GM23338 (cell line): ENCODE measurements around the gene KCNJ10. TPM values are rescaled to one million over a fixed set of nuclear protein-coding genes. Genes with fewer than 3 reads are reported as not detected.

Experiments used
- ATAC-seq: fragments of 200-7000 bp; cut with Tn5 transposase; 3 replicates; pipeline ENCODE4 v1.9.1; 2020
- DNase-seq: peaks from one replicate; pipeline ENCODE4 v3.0.0-alpha.2; 2015; ENCODE audit warnings: low spot score
- H2AFZ ChIP-seq: fragments of 200-600 bp; sonication (generic); 2 replicates; pipeline ENCODE4 v1.8.0; 2016; ENCODE audit warnings: antibody characterized with exemption, mild to moderate bottlenecking, moderate library complexity
- H3F3A ChIP-seq: fragments of 200-600 bp; sonication (generic); replicated peaks from 2 replicates; pipeline ENCODE4 v1.8.0; 2017; ENCODE audit warnings: antibody characterized with exemption, mixed run types, low read depth
- H3K27ac ChIP-seq: fragments of 200-600 bp; sonication (generic); 2 replicates; pipeline ENCODE4 v1.6.1; 2016; ENCODE audit warnings: low read depth
- H3K27me3 ChIP-seq: fragments of 200-600 bp; sonication (generic); 2 replicates; pipeline ENCODE4 v1.8.0; 2016; ENCODE audit warnings: mild to moderate bottlenecking, mixed run types, moderate library complexity; ENCODE audit not compliant: insufficient read depth
- H3K36me3 ChIP-seq: fragments of 200-600 bp; sonication (generic); 2 replicates; pipeline ENCODE4 v1.8.0; 2016; ENCODE audit warnings: mild to moderate bottlenecking; ENCODE audit not compliant: insufficient read depth
- H3K4me1 ChIP-seq: fragments of 200-600 bp; sonication (generic); 2 replicates; pipeline ENCODE4 v1.8.0; 2016; ENCODE audit warnings: mild to moderate bottlenecking, moderate library complexity; ENCODE audit not compliant: insufficient read depth
- H3K4me2 ChIP-seq: fragments of 200-600 bp; sonication (generic); 2 replicates; pipeline ENCODE4 v1.7.1; 2017; ENCODE audit warnings: mixed run types
- H3K4me3 ChIP-seq: fragments of 200-600 bp; sonication (generic); 2 replicates; pipeline ENCODE4 v1.6.1; 2016; ENCODE audit warnings: mixed run types
- H3K79me2 ChIP-seq: fragments of 200-600 bp; sonication (generic); replicated peaks from 2 replicates; pipeline ENCODE4 v1.8.0; 2017; ENCODE audit warnings: mild to moderate bottlenecking; ENCODE audit not compliant: insufficient read depth
- H3K9me2 ChIP-seq: fragments of 200-600 bp; sonication (generic); 2 replicates; pipeline ENCODE4 v1.8.0; 2017; ENCODE audit not compliant: insufficient read depth
- H4K20me1 ChIP-seq: fragments of 200-600 bp; sonication (generic); replicated peaks from 2 replicates; pipeline ENCODE4 v1.8.0; 2017; ENCODE audit warnings: mild to moderate bottlenecking; ENCODE audit not compliant: insufficient read depth
- H3K27ac Mint-ChIP-seq: 2 replicates; pipeline ENCODE4 v1.8.0; 2020; ENCODE audit warnings: inconsistent platforms, mild to moderate bottlenecking, moderate library complexity, mixed read lengths
- H3K27me3 Mint-ChIP-seq: 3 replicates; pipeline ENCODE4 v1.8.0; 2022; ENCODE audit warnings: low read depth, mild to moderate bottlenecking, moderate library complexity, mixed read lengths, inconsistent platforms; ENCODE audit not compliant: insufficient read depth, poor library complexity
- H3K36me3 Mint-ChIP-seq: 3 replicates; pipeline ENCODE4 v1.8.0; 2021; ENCODE audit warnings: low read depth, mild to moderate bottlenecking, inconsistent platforms, moderate library complexity, mixed read lengths
- H3K4me1 Mint-ChIP-seq: 3 replicates; pipeline ENCODE4 v1.8.0; 2020; ENCODE audit warnings: mild to moderate bottlenecking, inconsistent platforms, mixed read lengths
- H3K4me3 Mint-ChIP-seq: 3 replicates; pipeline ENCODE4 v1.8.0; 2021; ENCODE audit warnings: moderate library complexity, mild to moderate bottlenecking, inconsistent platforms, mixed read lengths
- H3K9me3 Mint-ChIP-seq: 3 replicates; pipeline ENCODE4 v1.8.0; 2020; ENCODE audit warnings: moderate library complexity, mild to moderate bottlenecking, inconsistent platforms, mixed read lengths
- CREB1 ChIP-seq: fragments of 250-450 bp; sonication (Bioruptor Pico); IDR thresholded peaks from 2 replicates; pipeline ENCODE4 v1.5.0; 2020; ENCODE audit warnings: low read depth, mild to moderate bottlenecking, moderate library complexity
- CTCF ChIP-seq, 2 experiments: fragments of 200-600 bp in 1 of 2; sonication (generic) in 1 of 2; conservative IDR thresholded peaks; 2 replicates each; pipeline versions ENCODE4 v1.5.1 to v1.6.1; 2016 to 2017; ENCODE audit warnings: antibody characterized with exemption in 2 of 2, low read depth in 2 of 2, mild to moderate bottlenecking in 2 of 2, moderate library complexity in 1 of 2
- EZH2 ChIP-seq: fragments of 200-600 bp; sonication (generic); IDR thresholded peaks from one replicate; pipeline ENCODE4 v1.8.0; 2017; ENCODE audit warnings: antibody characterized with exemption, mild to moderate bottlenecking, low read depth; ENCODE audit not compliant: unreplicated experiment
- EZH2phosphoT487 ChIP-seq: fragments of 200-600 bp; sonication (generic); IDR thresholded peaks from one replicate; pipeline ENCODE4 v1.8.1; 2018; ENCODE audit warnings: antibody characterized with exemption; ENCODE audit not compliant: unreplicated experiment
- JUNB ChIP-seq: IDR thresholded peaks from one replicate; pipeline ENCODE4 v1.6.1; 2016; ENCODE audit warnings: antibody characterized with exemption; ENCODE audit not compliant: unreplicated experiment
- NANOG ChIP-seq: IDR thresholded peaks from 2 replicates; pipeline ENCODE4 v1.6.1; 2016; ENCODE audit warnings: antibody characterized with exemption, borderline replicate concordance
- POLR2AphosphoS5 ChIP-seq: IDR thresholded peaks from 2 replicates; pipeline ENCODE4 v1.6.1; 2016; ENCODE audit warnings: antibody characterized with exemption, low read depth
- STAT1 ChIP-seq: IDR thresholded peaks from one replicate; pipeline ENCODE4 v1.6.1; 2016; ENCODE audit warnings: antibody characterized with exemption; ENCODE audit not compliant: unreplicated experiment
- ZNF114 ChIP-seq: fragments of 250-450 bp; sonication (Bioruptor Pico); IDR thresholded peaks from 2 replicates; pipeline ENCODE4 v1.5.0; 2020; ENCODE audit warnings: mild to moderate bottlenecking, moderate library complexity
- ZNF331 ChIP-seq: fragments of 250-450 bp; sonication (Bioruptor Pico); IDR thresholded peaks from 2 replicates; pipeline ENCODE4 v1.5.0; 2020; ENCODE audit warnings: low read depth, mild to moderate bottlenecking, moderate library complexity
- polyA plus RNA-seq: library from polyadenylated mRNA; unstranded; fragments of >200 nt; fragmentation: Nextera tagmentation; extraction: Ambion mirVana; gene quantifications from 2 replicates; pipeline ENCODE4 v1.2.1, GENCODE V29; 2016
- total RNA-seq: library from RNA; depleted of rRNA; stranded (reverse); fragments of >200 nt; shearing (Covaris generic); gene quantifications from 2 replicates; pipeline ENCODE4 v1.2.3, GENCODE V29; 2014
- TF ChIP-seq, protein P1 (sequence below): IDR thresholded peaks from 2 replicates; pipeline ENCODE4 v1.6.1; 2016; ENCODE audit warnings: antibody characterized with exemption
- TF ChIP-seq, protein P2 (sequence below): IDR thresholded peaks from one replicate; pipeline ENCODE4 v1.6.1; 2018; ENCODE audit warnings: antibody characterized with exemption; ENCODE audit not compliant: unreplicated experiment

KCNJ10 gene
- total and polyA plus RNA-seq, 2 experiments from 2014 or later, result 1.4 to 2.8 TPM

GRCh38 chr1:160053548-160054365, 16.2 kb downstream of the KCNJ10 start:
- H3K27me3 Mint-ChIP-seq, result peaks cover 9% of the 10 kb centered on the region
- H3K27ac Mint-ChIP-seq, result no peak overlapping the region
- H3K9me2 ChIP-seq, result no peaks in the 10 kb centered on the region; the same call in none of the 2 replicates
- H3K27ac ChIP-seq, result no peak overlapping the region
- H3K36me3 Mint-ChIP-seq, result no peaks in the 10 kb centered on the region
- no peaks in the 10 kb centered on the region for H3K79me2 ChIP-seq
- H4K20me1 ChIP-seq, result no peaks in the 10 kb centered on the region
- no peaks in the 10 kb centered on the region for H3K27me3 ChIP-seq
- H3K4me2 ChIP-seq, result no peak overlapping the region
- H3F3A ChIP-seq, result no peaks in the 10 kb centered on the region
- no peak for DNase-seq
- TF ChIP-seq EZH2 (no peak), STAT1 (no peak), JUNB (no peak), CTCF (conservative IDR thresholded peaks at IDR 0.05; ENCODE audit: low read depth in 2 of 2) (no peak), ZNF114 (CRISPR knock-in tag) (no peak), NANOG (no peak), ZNF331 (CRISPR knock-in tag) (no peak)
- TF ChIP-seq, protein P1, sequence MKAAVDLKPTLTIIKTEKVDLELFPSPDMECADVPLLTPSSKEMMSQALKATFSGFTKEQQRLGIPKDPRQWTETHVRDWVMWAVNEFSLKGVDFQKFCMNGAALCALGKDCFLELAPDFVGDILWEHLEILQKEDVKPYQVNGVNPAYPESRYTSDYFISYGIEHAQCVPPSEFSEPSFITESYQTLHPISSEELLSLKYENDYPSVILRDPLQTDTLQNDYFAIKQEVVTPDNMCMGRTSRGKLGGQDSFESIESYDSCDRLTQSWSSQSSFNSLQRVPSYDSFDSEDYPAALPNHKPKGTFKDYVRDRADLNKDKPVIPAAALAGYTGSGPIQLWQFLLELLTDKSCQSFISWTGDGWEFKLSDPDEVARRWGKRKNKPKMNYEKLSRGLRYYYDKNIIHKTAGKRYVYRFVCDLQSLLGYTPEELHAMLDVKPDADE, result no peak
- no peaks in the 10 kb centered on the region for H3K36me3 ChIP-seq
- H3K4me3 ChIP-seq, result no peak overlapping the region
- peaks cover 6% of the 10 kb centered on the region for H3K4me1 ChIP-seq
- peaks cover 6% of the 10 kb centered on the region for H3K4me1 Mint-ChIP-seq
- no peak overlapping the region for H3K4me3 Mint-ChIP-seq
- H3K9me3 Mint-ChIP-seq, result no peaks in the 10 kb centered on the region
- ATAC-seq, result no peak
- no peak overlapping the region for H2AFZ ChIP-seq

DNA sequence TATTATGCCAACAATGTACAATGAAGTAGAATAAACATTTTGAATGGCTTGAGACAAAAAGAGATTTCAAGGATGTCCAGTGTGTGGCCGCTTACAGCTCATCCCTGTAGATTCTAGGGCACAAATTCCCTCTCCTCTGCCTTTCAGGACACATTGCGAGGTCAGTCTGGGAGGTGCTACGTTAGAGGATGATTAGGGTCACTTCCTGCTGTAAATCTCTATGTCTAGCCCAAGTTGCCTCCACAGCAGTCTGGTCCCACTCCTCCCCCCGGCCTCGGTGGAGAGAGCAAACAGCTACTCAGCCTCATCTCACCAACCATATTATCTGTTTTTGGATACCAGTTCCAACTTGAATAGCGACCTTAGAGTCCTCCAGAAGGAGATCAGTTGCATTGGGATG, 17.0 kb downstream of the KCNJ10 start:
- Histone ChIP-seq H3K36me3 (no peaks in the 10 kb centered on the region), H3K9me2 (no peaks in the 10 kb centered on the region; the same call in none of the 2 replicates), H3K4me1 (peaks cover 14% of the 10 kb centered on the region), H3K4me3 (no peak overlapping the region), H3K27me3 (no peaks in the 10 kb centered on the region), H3K4me2 (no peak overlapping the region), H2AFZ (no peak overlapping the region), H3F3A (no peaks in the 10 kb centered on the region), H4K20me1 (no peaks in the 10 kb centered on the region), H3K79me2 (no peaks in the 10 kb centered on the region), H3K27ac (no peak overlapping the region)
- Mint-ChIP-seq H3K27ac (no peak overlapping the region), H3K27me3 (peaks cover 9% of the 10 kb centered on the region), H3K36me3 (no peaks in the 10 kb centered on the region), H3K4me3 (no peak overlapping the region), H3K9me3 (no peaks in the 10 kb centered on the region), H3K4me1 (peaks cover 15% of the 10 kb centered on the region)
- DNase-seq (no peak), ATAC-seq (no peak)
- TF ChIP-seq CTCF (conservative IDR thresholded peaks at IDR 0.05; ENCODE audit: low read depth in 2 of 2), result no peak
- TF ChIP-seq ZNF331 (CRISPR knock-in tag), result no peak
- no peak for TF ChIP-seq POLR2AphosphoS5
- no peak for TF ChIP-seq NANOG
- no peak for TF ChIP-seq STAT1
- TF ChIP-seq CREB1, result no peak
- no peak for TF ChIP-seq EZH2phosphoT487
- TF ChIP-seq EZH2, result no peak
- TF ChIP-seq ZNF114 (CRISPR knock-in tag), result no peak
- TF ChIP-seq, protein P2, sequence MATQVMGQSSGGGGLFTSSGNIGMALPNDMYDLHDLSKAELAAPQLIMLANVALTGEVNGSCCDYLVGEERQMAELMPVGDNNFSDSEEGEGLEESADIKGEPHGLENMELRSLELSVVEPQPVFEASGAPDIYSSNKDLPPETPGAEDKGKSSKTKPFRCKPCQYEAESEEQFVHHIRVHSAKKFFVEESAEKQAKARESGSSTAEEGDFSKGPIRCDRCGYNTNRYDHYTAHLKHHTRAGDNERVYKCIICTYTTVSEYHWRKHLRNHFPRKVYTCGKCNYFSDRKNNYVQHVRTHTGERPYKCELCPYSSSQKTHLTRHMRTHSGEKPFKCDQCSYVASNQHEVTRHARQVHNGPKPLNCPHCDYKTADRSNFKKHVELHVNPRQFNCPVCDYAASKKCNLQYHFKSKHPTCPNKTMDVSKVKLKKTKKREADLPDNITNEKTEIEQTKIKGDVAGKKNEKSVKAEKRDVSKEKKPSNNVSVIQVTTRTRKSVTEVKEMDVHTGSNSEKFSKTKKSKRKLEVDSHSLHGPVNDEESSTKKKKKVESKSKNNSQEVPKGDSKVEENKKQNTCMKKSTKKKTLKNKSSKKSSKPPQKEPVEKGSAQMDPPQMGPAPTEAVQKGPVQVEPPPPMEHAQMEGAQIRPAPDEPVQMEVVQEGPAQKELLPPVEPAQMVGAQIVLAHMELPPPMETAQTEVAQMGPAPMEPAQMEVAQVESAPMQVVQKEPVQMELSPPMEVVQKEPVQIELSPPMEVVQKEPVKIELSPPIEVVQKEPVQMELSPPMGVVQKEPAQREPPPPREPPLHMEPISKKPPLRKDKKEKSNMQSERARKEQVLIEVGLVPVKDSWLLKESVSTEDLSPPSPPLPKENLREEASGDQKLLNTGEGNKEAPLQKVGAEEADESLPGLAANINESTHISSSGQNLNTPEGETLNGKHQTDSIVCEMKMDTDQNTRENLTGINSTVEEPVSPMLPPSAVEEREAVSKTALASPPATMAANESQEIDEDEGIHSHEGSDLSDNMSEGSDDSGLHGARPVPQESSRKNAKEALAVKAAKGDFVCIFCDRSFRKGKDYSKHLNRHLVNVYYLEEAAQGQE, result no peak
